ENCODE data around the gene HOXA5. TPM values are rescaled to one million over a fixed set of nuclear protein-coding genes. Genes with fewer than 3 reads are reported as not detected.
A peak's percentile ranks its signal among the peaks of the same experiment; 100 is the strongest.

Gene HOXA5
- polyA plus RNA-seq, 3 donors = 63.4 to 76.9 (median 64.7) TPM

DNA sequence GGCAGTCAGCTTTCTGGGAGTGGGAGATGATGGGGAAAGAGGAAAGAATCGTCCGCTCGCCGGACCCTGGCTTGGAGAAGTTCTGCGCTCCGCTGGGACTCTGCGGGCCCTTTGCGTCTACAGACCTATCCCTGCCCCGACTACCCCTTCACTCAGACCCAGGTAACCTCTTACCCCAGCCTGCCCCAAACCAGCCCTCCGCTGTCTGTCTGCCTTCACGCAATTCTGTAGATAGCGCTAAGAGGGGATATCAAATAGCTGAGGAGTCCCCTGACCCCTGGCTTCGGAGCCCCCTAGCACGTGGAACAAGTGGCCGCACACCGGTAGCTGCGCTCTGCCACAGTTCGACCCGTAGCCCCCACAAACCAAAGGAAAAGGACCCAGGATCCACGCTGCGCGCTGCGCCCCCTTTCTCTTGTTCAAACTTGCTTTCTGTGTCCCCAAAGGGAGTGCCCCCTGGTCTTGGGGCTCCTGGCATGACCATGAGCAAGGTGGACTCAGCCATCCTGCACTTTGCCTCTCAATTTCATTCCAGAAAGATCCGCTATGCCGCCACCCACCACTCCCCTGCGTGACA lies 19.9 kb downstream of the HOXA5 start:
- no peak for DNase-seq

DNA sequence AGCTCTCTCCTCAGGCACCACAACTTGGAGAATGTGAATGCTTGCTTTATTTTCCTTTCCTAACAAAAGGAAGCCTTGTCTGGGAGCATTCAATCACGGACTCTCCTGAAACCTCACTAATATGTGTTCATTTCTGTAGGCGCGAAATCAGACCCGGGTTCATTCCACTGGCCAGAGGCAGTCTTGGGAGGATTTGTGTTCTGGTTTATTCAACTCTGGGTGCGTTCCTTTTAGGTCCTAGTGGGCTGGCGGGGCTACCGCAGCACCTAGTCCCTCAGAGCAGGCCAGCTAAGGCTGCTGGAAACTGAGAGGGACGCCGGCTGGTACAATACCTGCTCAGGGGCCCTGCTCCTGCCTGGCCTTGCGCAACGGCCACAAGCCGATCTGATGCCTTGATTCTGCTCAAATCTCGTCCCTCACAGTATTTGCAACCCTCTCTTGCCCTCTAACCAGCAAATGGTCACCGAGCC lies 20.4 kb downstream of the HOXA5 start:
- no peak for DNase-seq

DNA sequence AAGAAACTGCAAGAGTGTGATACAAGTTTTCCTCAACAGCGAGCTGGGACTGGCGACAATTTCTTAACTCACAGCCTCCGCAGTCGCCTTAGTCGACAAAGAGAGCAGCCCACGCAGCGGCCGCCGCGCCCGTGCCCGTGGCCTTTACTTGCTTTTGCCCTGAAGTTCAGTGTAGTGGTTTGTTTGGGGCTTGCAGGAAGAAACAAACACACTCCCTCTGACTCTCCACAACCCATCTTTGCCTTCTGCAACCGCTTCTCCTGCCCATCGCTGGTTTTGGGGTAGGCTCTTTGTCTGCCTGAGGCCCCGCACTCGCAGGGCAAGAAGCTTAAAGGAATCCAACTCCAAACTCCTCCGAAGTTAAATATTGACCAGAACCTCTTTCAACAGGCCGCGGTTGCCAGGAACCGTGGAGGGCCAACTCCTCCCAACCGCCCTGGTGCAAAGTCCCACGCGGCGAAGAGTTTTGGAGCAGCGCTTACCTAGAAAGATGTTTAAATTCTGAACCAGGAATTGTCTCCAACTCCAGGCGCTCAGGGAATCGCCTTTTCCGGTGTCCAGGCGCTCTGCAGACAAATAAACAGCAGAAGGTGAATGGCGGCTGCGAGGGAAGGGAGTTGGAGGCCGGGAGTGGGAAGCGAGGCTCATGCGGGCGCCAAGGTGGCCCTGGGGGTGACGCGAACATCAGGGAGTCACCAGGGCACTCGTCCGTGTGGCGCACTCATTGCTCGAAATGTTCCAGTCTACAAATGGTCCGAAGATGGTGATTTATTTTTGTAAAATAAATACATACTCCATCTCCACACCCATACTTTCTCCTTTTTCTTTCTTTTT lies 21.2 kb downstream of the HOXA5 start:
- DNase-seq = no peak

DNA sequence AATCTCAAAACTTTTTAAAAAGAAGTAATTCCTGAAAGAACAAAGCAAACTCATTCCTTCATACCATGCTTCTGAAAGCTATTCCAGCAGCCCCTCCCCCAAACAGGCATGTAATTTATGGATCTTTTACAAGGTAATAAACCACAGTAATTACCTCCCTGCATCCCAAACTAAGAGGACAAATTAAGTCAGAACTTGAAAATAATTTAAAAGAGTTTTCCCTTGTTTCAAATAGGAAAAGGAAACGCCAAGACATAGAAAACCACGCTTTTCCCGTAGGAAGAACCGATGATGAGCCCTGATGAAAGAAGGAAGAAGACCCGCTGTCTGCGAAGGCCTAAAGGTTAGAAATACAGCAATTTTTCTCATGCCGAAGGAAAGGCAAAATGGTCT lies 21.8 kb downstream of the HOXA5 start:
- DNase-seq = no peak

DNA sequence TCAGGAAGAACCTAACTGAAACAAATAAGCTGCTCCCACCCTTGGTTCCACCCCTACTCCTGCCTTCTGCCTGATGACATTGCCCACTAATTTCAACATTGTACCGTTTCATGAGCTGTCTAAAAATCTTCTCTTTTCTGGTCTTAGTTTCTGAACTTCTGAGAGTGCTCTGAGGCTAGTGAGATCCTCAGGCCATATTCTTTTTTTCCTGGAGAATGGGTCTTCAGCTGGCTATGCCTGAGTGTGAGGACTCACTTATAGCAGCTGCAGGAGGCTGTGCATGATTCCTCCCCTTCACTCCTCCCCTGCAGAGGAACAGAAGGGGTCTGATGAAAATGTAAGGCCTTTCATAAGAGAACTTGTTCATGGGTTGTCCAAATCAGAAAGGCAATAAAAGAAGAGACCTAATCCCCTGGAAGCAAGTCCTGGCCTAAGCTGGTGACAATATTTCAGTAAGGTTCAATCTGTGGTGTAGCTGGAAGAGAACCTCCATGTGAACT lies 24.0 kb downstream of the HOXA5 start:
- no peak for DNase-seq

DNA sequence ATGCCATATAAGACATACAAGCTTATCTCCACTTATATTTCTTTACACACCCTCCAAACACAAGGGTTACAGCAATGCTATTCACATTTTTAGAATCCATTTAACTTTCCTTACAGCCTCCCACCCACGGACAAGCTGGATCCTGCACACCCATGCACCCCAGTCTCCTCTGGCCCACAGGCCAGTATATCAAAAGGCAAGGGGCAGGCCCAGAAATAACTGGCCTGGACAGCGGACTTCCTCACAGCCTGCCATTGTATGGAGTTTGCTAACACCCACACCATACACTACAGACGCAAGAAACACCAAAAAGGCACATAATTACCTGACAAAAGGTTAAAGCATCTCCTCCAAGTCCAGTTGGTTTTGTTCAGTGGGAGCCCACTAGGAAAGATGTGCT lies 24.9 kb downstream of the HOXA5 start:
- no peak for DNase-seq

DNA sequence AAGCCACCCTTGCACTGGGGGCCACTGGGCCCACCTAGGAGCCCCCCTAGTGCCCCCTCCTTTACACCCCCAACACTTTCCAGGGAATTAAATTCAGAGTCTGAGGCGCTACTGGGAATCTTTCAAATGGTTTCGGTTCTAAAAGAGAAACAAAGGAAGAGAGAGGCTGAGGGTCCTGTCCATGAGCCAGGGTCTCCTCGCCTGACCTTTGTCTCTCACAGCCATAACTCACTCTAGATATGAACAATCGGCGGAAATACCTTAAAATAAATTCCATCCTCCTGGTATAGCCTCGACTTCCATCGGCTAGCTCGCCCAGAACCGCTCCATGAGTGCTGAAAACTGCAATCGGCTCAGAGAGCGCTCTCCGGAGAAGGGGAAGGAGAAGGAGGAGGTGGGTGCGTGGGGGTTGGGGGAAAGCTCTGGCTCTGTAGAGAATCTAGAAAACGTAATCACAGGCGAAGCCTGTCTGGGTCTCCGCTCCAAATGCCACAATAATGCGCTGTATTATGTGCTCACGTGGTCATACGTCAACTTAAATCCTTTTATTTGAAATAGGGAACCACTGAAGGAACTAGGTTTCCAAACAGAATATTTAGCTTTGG lies 25.5 kb downstream of the HOXA5 start:
- DNase-seq = no peak

DNA sequence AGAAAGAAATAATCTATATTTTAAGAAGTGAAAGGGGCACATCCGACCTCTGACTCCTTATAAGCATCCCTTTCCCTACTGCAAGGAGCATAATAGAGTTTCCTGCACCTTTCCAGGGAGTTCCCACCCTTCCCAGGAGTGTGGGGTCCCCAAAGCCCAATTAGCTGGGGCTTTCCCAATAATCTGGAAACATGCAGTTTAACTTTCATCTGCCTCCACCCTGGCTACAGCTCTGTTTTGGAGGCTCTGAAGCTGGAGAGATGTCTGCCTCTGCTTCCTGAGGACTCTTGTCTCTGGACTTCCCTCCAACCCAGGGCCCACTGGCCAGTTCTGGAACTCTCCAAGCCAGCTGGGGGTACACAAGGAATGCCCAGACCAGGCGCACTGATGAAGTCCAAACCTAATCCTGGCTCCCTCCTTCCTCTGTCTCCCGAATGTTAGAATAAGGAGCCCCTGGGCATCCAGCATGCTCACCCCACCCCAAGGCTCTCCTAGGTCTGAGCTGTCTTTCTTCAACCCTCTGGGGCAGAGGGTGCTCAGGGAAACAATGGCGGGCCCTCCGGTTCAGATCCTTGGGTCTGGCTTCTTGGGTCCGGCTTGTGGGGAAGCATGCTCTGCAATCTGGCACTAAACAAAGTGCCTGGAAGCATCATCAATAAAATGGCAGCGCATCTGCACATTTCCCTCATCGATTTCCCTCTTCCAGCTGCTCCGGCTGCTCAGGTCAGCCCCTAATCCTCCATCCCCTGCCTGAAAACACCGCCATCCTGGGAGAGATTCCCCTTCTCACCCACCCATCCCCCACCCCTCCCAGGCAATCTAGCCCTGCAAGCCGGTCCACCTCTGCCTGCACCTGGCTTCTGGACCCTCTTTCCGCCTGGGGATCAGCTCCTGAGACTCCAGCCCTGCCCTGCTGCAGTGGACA lies 26.3 kb downstream of the HOXA5 start:
- no peak for DNase-seq

DNA sequence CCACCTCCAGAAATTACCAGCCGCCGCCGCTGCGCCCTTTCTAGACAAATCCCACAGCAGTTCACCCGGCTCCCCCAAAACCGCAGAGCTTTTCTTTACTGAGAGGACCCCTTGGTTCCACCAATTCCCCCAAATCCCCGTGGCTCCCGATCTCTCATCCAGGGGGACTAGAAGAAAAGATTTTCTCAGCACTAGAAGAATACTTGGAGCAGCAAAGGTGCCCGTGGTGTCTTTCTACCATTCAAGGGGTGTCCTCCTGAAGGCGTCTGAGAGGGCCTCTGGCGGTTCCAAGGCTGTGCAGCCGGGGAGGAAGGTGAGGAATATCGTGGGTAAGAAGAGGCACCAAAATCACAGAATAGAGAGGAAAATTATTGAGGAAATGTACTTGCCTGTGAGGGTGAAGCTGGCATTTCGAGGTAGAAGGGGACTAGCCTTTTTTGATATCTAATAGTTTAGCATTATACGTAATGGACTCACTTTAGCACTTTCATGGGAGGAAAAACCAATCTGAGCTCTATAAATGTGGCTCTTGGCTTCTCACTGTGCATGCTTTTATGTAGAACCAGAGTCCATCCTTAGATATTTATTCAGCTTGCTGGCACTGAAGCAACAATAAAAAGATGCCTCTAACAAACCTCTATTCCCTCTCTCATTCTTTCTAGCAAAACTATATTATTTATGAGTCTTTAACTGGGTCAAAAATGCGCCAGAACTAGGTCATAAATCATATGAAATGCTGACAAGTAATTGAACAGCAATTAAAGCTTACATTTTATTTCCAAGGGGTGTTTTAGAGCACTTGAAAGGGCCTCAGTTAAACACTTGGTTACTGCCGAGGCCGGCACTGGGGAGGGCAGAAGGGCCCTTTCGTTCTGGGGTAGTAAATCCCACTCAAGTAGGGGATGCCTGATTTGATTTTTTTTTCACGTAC lies 27.2 kb downstream of the HOXA5 start:
- no peak for DNase-seq

DNA sequence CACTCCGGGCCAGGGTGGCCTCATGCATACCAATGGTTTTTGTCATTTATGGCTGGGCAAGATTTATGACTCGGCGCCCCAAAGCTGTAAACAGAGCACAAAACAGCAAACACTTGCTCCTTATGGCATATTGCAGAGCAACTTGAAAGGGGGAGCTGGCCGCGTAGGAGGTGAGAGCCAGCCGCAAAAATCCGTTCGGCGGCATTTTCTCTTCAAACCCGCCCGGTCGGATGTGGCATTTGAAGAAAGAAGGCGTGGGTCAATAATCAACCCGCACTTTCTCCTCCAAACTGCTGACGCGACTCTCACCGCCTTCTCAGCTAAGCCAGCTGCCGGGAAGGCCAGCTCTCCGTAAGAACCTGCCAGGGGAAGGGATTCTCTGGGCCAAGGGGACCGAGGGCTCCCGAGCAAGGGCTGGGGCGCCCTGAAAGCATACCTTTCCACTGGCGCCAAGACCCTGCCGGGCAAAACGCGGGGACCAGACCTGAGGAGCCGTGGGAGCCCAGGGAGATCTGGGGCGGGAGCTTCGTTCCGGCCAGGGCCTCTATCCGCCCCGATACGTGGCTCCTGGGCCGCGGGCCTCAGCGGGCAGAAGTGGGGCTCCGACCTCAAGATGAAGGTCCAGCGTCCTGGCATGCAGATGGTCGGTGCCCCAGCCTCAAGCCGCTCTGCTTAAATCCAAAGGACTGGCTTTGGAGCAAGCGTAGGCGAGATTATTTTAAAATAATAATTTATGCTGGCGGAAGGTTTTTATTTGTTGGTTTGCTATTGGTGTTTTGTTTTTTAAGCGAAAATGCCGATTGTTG lies 28.1 kb downstream of the HOXA5 start:
- peak; percentile 94 for DNase-seq

DNA sequence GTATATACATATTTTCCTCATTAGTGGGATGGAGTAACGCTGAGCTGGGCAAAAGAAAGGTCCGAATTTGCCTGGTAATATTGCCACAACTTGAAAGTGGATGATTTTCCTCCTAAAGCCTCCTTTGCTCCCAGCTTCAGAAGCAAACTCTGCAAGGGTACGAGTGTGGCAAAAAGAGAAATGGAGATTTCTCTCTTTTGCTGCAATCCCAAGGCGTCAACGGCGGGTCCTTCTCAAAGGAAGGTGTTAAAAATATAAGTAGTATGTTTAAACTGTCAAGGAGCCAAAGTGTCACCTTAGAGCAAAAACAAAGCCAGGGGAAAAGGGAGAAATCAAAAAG lies 28.6 kb downstream of the HOXA5 start:
- DNase-seq = no peak

DNA sequence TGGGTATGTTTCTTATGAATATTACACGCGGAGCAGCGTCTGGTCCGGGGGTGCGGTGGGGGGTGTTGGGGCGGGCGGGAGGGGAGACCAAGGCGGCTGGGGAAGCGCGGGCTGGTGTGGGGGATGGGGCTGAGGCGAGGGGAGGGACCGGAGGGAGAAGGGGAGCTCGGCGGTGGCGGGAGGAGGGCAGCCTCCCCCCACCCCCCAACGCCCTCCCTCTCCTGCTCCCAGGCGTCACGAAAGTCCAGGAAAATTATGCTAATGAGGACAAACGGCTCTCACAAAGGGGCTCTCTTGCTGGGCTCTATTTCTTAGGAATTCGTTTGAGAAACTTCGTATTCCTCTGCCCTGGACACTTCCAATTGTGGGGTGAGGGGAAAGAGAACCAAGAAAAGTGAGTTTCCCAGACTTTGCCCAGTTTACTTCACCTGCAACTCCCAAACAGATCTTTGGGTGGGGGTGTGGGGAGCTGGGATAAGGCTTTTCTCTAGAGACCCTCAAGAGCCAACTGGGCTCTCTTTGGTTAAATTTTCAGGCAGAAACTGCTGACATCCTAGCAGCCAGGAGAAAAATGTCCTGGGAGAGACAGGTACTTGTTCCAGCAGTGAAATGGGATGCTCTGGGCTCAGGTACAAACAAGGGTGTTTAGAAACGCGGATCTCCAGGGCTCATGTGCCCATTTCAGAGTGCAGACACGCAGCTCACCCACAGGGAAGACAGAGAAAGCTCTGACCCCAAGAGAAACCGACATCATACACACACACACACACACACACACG lies 29.3 kb downstream of the HOXA5 start:
- no peak for DNase-seq

DNA sequence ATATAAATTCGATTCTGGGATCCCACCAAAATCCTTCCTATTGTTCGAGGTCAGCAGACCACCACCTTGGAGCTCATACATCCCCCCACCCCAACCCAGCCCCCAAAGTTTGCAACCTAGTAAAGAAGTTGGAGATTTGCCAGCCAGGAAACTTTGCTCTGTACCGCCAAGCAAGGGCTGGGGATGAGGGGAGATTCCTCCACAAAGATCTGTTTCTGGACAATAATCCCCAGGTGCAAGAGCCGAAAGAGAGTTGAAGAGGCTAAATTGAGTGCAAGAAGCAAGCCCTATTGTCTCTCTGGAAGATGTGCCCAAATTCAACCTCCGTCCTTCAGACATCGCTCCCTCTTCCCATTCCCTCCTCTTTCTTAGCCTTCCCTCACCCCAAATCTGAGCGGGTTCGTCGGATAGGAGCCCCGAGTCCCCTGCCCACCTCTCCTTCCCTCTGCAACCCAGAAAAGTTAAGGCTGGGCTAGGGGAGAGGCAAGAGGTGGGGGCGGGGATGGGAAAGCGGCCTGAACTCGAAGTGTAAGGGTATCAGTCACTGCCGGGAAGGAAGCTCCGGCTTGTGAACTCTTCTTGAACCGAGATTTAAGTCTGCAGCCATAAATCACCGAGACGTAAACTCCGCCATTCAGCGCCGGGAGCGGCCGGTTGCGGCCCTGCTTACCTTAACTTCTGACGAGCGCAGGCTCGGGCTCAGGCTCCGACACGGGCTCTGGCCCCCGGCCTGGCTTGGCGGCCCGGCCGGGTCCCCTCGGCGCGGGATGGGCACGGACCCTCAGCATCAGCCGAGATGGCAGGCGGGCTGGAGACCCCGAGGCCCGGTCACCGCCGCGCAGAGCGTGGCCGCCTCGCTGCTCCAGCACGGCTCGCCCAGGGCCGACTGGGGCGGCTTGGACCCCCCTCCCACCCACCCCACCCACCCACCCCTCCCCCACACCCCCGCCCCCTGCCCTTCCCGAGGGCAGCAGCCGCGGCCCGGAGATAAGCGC lies 30.2 kb downstream of the HOXA5 start:
- DNase-seq = peak; percentile 95

DNA sequence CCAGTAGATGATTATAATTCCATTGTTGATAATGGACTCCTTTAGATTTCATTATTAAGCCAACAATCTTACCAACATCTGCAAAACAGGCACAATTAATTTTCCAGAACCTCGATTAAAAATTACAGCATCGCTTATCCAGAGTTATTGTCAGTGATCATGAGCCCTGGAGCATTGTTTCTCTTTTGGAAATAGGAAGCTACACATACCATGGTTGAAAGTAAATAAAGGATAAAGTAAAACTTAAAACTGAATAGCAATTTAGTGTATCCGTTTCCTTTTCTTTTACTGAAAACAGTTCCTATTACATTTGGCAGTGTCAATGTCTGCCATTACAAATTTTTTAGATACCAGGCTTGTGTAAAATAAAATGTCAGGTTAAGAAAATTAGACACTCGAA lies 31.1 kb downstream of the HOXA5 start:
- no peak for DNase-seq

DNA sequence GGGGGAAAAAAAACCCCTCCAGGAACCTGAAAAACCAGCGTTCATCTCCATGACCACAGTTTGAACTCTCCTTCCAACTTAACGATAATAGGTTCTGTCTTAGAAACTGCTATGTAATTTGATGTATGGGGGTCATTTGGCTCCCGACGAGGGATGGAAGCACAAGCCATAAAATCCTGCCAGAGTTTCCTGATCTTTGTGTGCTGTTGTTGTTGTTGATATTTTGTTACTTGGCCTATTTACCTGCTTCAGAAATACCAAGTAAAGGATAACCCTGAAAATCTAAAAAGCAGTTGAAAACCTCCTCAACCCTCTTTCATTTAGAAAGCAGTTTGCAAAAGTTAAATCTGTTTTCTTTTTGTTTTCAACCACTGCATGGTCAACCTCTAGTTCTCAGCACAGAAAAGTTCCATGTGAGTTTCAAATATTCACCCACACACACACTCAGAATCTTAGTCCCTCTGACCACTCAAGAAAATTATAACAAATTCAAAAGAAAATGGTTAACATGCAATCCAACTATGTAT lies 31.7 kb downstream of the HOXA5 start:
- DNase-seq = no peak

DNA sequence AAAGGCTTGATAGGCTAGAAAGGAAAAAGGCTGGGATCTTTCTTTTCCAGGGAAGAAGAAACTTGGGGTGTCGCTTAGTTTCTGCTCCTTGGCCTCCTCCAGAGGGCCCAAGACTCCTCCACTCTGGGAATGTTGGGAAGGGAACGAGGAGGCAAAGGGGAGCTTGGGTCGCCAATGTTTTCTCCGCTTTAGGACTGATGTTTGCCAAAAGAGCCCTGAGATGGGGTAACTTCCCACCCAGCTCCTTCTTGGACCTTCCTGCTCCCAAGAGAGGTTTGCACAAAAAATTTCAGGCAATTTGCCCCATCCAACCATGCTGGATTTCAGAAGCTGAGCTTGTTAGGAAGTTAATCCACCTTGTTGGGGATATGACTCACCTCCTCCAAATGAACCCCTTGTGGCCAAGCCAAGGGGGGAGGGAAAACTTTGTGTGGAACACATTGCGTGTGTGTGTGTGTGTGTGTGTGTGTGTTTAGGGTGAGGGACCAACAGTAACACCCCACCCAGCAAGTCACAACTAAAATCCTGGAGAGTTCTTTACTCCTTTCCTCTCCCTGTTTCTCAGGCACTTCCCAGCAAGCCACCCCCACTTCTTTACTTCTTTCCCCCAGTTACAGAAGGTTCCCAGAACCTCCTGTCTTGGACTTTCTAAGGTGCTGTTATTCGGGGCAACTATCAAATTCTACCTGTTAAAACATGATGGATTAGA lies 32.3 kb downstream of the HOXA5 start:
- no peak for DNase-seq

Measured in renal pelvis (tissue), 4 donors.